T-helper 17 cell (primary cell): Measurements from ENCODE around the gene PPP2R2D. TPM values are rescaled to one million over a fixed set of nuclear protein-coding genes. Genes with fewer than 3 reads are reported as not detected.

Experiments
- total RNA-seq, 4 donors: library from RNA in 2 of 4; stranded (reverse) in 2 of 4; gene quantifications; one replicate each; pipeline ENCODE4 v1.2.3 and lab custom pipeline; 2022 to 2026

Gene PPP2R2D
- total RNA-seq, 2 donors from 2014 or later = 34.5 to 36.6 TPM

Other genes starting within 250 kb of the PPP2R2D start
- 10 to 100 TPM; 12.7 to 22.0 TPM for gene BNIP3, start 80.9 kb downstream of the PPP2R2D start, total RNA-seq
- under 1 TPM; 0.22 to 0.39 TPM for gene JAKMIP3, start 164.9 kb downstream of the PPP2R2D start, total RNA-seq